ENCODE results near the gene RALGAPA2.

GRCh38 chr20:20412750-20413149 is 299.7 kb downstream of the RALGAPA2 start:
- TF ChIP-seq POLR2A (IDR thresholded peaks at IDR 0.05) = no peak
- no peak for TF ChIP-seq CTCF (IDR thresholded peaks at IDR 0.05)

Data from testis (tissue), 2 donors.